HG02973 (cell line): ENCODE measurements around the gene SH2D3C.

Experiments used
- ATAC-seq: cut with Tn5 transposase; IDR thresholded peaks from one replicate; pipeline ENCODE4 v1.9.1; 2021; ENCODE audit warnings: moderate library complexity; ENCODE audit not compliant: unreplicated experiment

SH2D3C gene

DNA sequence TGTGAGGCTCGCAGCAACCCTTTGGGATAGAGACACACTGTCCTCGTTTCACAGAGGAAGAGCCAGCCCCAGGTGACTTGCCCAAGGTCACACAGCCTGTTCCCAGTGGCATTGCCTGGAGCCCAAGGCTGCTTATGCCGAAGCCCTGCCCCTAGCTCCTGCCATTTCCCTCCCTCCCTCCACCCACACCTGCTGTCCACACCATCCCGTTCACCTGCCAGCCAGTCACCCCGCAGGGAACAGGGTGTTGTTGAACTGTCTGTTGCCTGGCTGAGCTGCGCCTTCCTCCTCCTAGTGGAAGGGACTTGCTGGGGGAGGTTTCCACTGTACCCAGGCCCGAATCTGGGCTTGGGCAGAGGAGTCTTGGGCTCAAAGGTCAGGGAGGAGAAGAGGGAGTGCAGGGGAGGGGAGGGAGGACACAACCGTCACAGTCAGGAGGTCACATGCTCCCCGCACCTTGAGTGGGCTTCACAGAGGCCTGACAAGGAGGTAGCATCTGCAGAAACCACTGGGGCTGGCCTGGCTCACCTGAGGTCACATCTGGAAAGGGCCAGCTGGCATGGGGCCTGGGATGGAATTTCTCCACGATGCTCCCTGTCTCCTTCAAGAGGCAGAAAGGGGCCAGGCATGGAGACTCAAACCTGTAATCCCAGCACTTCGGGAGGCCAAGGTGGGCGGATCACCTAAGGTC, 56.3 kb downstream of the SH2D3C start:
- no peak for ATAC-seq

DNA sequence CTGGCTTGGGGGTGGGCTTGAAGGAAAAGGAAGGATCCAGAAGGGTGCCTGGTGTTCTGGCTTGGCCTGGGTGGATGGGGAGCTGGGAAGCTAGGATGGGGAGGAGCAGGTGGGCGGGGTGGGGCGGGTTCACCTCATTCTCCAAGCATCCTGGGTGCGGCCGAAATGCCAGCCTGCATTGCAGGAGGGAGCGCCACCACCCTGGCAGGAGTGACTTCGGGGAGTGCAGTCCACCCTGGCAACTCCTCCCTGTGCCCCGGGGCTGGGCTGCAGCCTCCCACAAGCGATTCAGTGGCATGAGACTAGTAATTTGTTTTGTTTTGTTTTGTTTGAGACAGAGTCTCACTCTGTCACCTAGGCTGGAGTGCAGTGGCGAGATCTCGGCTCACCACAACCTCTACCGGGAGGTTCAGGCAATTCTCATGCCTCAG, 57.1 kb downstream of the SH2D3C start:
- ATAC-seq: no peak

DNA sequence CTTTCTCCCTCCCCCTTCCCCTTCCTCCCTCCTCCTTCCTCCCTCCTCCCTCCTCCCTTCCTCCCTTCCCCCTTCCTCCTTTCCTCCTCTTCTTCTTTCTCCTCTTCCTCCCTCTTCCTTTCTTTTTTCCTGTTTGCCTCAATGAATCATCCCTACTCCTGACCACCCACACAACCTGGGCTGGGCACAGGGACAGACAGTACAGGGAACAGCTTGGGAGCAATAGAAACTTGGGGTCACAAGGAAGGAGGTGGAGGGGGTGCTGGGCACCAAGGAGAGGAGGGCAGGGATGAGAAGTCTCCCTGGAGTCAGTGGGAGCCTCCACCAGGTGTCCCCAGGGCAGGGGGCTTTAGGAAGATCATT, 57.6 kb downstream of the SH2D3C start:
- no peak for ATAC-seq

DNA sequence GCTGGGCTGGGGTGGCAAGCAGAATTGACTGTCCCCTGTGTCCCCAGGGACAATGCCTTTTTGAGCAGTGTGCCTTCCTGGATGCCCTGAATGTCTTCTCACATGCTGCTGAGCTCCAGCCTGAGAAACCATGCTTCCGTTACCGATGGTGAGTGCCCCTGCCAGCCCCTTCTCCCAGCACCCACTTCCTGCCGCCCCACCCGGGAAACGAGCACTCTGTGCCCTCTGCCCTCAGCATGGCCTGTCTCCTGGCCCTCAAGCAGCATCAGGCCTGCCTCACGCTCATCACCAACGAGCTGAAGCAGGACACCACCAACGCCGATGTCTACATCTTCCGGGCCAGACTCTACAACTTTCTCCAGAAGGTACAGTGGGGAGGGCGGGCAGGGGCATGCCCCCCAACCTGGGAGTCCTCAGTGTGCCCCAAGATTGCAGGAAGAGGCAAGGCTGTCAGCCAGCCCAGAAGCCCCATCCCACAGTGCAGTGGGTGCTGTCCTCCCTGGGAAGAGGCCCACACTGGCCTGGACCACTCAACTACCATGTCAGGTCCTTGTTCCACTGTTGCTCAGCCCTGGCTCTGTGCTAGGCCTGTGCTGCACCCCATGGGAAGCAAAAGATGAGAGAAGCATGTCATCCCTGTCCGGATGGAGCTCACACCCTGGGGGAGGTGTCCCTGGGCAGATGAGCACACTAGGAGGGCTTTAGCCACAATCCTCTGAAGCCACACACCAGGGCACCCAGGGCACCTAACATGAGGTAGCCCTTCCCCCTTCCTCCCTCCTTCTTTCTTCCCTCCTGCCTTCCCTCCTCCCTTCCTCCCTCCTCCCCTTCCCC, 58.2 kb downstream of the SH2D3C start:
- ATAC-seq: no peak

DNA sequence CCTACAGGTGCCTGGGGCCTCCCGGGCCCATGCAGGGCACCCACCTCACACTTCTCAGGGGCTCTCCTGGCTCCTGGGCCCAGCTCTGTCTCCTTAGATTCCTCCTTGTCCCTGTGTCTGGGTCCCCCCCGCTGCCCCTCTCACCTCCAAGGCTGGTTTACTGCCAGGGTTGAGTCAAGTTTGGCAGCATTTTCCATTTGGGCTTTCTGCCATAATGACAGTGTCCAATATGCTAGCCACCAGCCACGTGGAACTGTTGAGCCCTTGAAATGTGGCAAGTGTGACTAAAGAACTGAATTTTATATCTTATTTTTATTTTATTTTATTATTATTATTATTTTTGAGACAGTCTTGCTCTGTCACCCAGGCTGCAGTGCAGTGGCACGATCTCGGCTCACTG, 60.7 kb downstream of the SH2D3C start:
- ATAC-seq: no peak

DNA sequence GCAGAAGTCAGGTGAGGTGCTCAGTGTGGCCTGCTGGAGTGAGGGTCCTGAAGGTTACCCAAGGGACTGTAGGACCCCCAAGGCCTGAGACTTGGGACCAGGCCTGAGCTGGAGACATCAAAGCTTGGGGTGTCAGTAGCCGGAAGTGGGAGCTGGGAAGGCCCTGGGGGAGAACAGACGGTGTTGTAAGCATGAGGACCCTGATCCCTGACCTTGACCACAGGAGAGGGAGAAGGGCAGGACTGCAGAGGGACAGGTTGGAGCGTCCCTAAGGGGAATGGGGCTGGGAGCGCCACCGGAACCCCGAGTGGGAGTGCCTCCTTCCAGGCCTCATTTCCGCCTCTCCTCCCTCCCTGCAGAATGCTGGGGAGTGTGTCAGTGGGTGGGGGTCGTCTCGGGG, 62.1 kb downstream of the SH2D3C start:
- ATAC-seq: no peak

DNA sequence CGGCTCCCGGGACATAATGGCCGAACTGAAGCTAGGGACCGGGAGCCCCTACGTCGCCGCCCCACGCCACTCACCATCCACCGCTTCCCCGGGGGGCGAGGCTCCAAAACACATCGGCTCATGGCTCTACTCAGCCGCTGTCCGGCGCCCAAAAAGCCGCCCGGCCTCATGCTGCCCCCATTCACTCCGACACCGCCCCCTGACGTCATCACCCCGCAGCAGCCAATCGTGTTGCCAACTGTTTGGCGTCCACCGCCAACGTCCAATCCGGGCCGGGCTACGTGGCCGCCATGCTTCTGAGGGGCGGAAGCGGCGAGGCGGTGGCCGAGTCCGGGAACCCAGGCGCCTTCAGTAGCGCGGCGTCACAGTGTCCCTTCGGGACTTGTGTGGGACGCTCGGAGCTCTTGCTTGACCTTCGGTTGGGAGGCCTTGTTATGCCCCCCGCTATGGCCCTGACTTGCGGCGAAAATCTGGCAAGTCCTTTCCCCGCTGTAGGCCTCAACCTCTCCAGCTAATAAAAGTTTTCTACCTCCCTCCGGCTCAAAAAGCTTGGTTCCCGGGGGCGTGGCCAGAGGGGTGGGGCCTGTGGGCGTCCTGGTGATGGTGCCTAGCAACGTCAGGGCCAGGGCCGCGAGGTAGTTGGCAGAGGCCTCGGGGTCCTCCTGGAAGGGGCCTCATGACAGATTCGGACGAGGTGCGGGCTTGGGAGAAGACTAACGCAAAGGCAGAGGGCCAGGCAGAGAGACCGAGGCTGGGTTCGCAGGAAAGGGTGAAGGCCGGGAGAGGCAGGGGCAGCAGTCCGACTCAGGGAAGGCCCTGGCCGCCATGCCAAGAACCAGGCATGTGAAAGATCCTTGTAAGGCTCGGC, 62.8 kb downstream of the SH2D3C start, which contains the start of the genes PTRH1 and TTC16:
PTRH1 (minus strand) TSS at position 194 of the 868 bp plus-strand sequence; CDS start at position 170, 24 bp downstream.
TTC16 (plus strand) TSS at position 610 of the 868 bp plus-strand sequence; CDS start at position 677, 67 bp downstream.
- ATAC-seq: peak; percentile 83

DNA sequence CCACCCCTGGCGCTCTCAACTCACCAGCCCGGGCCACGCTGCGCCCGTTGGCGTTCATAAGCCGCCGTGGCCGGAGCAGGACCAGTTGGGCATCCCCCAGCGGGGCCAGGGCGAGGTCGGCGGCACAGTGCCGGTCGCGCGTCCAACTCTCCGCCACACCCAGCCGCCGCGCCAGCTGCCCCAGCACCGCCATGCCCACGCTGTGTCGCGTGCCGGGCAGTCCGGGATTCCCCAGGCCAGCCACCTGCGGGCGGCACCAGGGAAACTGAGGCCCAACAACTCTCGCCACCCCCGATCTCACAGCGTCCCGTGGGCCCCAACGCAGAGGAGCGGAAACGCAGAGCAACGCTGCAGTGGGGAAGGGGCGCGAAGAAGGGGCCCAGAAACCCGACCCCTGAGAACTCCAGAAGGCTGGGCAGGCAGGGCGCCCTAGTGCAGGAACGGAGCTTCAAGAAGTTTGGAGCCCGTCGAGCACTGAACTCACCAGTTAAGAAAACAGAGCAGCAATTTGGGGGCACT, 63.5 kb downstream of the SH2D3C start:
- no peak for ATAC-seq

DNA sequence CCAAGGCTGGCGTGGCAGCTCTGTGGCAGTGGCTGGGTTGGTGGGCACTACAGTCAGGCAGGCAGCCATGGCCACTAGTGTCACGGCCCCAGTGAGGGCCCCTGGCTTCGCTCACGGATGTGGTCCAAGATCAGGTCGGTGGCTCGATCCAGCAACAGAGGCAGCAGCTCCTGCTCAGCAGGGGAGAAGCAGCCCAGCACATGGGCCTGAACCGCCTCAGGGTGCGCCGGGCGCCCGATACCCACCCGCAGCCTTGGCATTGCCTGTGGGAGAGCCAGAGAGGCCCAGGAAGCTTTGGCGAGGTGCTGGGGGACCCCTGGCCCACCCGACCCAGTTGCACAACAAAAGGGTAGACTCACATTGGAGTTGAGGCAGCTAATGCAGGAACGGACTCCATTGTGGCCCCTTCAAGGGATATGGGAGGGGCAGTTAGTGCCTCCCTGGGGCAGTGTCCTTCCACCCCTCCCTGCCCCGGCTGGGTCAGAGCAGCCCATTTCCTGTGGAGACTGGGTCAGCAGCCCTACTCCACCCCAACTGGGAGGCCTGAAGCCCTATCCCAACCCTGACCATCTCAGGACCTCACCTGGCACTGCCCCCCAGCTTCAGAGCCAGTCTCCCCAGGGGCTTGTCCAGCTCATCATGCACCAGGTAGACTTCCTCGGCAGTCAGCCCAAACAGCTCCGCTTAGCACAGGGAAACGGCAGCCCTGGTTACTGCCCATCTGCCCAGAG, 64.3 kb downstream of the SH2D3C start:
- no peak for ATAC-seq

DNA sequence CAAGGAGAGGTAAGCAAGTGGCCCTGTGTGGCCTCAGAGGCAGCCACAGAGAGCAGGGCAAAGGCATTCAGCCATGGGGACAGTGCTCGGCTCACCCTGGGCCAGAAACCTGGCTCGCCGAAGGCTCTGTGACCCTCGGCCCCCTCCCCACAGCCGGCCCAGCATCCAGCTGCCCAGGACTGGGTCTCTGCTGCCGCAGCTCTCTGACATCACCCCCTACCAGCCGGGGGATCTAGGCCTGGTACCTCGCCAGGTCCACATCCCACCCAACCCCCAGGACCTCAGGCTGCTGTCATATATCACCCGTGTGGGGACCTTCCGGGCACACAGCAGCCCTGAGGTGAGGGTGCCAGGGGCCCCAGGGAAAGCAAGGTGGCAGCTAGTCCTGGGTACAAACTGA, 65.6 kb downstream of the SH2D3C start:
- ATAC-seq: no peak

DNA sequence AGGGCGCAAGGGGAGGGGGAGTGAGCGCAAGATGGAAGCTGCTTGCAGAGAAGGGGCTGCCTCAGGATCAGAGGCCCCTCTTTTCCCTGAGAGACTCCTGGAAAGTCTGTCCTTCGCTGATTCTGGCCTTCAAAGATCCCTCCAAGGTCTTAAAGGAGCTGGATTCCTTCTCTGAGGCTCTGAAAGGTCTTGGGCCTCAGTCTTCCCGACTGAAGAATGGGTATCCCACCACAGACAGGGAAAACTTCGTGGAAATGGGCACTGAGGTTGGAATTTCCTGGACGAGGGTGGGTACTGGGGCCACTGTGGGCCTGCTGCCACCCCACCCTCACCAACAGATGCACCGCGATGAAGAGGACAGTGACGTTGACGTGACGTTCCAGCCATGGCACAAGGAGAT, 66.1 kb downstream of the SH2D3C start:
- ATAC-seq: no peak

DNA sequence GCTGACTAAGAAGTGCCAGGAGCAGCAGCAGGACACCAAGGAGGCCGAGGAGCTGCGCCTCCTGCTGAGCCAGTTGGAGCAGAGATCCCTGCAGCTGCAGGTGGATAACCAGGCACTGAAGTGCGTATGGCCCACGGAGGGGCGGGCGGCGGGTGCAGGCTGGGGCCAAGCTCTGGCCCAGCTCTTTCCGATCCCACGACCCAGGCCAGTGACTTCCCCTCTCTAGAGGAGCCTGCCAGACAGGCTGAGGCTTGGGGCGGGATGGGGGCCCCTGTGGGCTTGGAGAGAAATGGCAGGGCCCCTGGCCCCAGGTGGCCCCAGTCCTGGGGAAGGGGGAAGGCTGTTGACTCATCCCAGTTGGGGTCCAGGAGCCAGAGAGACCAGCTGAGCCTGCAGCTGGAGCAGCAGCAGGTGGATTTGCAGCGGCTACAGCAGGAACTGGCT, 66.6 kb downstream of the SH2D3C start:
- ATAC-seq: no peak

DNA sequence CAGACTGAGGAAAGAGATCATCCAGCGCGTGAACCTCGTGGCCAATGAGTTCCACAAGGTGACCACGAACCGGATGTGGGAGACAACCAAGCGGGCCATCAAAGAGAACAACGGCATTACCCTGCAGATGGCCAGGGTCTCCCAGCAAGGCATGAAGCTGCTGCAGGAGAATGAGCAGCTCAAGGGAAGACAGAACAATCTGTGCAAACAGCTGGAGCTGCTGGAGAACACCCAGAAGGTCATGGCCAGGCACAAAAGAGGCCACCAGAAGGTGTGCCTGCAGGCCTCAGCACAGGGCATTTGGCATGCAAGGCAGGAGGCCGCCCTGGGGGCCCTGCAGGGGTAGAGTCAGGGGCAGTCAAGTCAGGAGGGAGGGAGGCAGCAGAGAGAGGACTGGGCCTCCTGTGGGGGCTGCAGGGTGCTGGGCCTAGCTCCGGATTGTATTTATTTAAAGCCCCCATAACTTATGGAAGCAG, 67.2 kb downstream of the SH2D3C start:
- ATAC-seq: no peak

DNA sequence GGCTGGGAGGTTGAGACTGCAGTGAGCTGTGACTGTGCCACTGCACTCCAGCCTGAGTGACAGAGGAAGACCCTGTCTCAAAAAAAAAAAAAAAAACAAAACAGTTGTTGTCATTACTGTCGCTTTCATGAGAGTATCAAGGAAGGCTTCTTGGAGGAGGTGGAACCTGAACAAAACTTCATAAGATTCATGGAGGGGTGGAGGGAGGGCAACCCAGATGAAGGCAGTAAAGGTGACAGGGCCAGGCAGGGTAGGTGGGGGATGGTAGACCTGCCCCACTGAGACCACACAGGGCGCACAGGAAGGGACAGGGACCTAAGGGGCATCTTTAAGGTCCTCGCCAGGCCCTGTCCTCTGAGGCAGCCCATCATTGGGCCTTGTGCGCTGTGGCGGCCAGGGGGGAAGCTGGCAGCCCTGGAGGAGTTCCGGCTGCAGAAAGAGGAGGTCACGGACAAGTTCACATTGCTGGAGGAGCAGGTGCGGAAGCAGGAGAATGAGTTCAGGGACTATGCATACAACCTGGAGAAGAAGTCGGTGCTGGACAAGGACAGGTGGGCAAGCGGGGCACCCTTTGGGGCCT, 68.2 kb downstream of the SH2D3C start:
- no peak for ATAC-seq

DNA sequence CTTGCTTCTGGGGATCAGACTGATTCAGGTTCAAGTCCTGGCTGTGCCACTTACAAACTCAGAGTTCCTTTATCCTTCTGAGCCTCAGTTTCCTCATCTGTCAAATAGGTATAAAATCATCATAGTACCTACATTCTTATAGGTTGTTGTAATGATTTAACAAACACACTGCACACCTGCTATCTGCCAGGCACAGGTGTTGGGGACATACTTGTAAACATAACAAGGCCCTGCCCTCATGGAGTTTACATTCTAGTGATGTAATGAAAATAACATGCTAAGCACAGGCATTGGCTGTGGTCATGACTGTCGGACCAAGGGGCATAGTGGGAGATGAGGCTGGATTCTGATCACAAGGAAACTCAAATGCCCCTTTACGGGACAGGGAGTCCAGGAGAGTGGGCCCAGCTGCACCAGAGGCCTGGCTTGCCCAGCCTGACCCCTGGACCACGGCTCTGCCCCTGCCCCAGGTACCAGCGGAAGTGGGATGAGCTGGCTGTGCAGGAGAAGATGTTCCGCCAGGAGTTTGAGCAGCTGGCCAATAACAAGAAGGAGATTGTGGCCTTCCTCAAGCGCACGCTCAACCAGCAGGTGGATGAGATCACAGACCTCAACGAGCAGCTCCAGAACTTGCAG, 69.4 kb downstream of the SH2D3C start:
- no peak for ATAC-seq

DNA sequence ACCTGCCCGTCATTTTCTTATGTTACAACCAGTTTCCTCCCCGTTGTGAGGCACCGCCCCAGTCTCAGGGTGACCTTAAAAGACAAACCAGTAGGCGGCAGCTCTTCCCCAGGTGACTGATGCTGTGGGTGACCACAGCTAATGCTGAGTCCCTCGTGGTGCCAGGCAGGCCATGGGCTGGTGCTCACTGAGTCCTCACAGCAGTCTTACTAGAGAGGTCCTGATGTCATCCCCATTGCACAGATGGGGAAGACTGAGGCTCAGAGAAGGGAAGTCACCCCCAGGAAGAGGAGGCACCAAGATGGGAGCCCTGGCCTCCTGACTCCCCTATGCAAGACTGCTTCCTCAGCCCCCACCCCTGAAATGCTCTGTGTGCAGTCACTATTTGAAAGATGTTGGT, 70.7 kb downstream of the SH2D3C start:
- ATAC-seq: no peak

DNA sequence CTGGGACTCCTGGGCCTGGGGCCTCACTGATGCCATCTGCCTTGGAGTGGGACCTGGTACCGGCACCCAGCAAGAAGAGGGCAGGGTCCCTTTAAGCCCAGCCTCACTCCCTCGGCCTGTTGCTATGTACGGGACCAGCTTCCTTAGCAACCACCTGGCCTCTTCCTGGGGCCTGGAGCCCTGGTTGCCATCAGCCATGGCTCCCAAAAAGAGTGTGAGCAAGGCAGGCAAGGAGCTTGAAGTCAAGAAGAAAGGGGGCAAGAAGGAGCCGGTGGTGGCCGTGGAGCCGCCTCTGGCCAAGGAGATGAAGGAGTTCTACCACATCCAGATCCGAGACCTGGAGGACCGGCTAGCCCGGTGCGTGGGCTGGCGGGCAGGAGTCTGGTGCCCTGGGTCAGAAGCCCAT, 71.6 kb downstream of the SH2D3C start, which contains the start of gene CFAP157:
CFAP157 (plus strand) TSS at position 153 of the 406 bp plus-strand sequence; CDS start at position 197, 44 bp downstream.
- no peak for ATAC-seq

DNA sequence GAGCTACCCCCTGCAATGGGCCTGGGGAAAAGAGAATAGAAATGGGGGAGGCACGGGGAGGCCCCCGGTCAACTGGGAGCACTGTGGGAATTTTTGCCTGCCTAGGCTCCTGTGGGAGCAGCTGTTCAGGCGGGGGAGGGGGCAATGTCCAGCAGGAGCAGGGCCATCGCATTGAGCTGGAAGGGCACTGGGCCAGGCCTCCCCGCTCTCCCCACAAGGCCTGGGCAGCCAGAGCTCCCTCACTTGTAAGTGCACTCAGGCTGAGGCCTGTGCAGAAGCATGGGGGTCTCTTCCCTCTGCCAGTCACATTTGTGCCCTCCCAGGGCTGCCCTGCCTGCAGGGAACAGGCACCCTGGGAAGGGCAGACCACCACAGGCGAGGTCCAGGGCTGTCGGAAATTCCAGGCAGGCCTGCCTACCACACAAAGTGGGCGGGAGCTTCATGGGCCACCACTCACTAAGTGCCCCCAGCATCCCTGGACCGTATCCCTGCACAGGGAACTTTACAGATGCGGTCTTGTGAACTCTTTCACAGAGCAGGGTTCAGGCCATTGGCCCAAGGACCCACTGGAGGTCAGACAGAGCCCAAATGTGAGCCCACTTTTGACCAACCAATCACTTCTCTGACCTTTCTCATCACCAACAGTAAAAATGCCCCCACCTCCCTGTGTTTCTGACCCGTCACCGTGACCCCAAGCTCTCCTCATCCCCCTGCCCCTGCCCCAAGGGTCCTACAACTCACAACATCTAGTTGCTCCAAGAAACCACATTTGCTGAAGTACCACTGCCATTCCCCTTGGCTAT, 72.7 kb downstream of the SH2D3C start:
- ATAC-seq: no peak
